Rectal smooth muscle tissue (tissue), 1 donor: ENCODE results near the gene COL13A1.

Experiments
- H3K27ac ChIP-seq: one replicate; pipeline ENCODE4 v1.7.0; 2013; ENCODE audit warnings: low read depth, low read length, inconsistent platforms
- H3K27me3 ChIP-seq: one replicate; pipeline ENCODE4 v1.7.0; 2013; ENCODE audit warnings: low read length; ENCODE audit not compliant: control insufficient read depth, insufficient read depth
- H3K36me3 ChIP-seq: one replicate; pipeline ENCODE4 v1.7.0; 2013; ENCODE audit warnings: low read length; ENCODE audit not compliant: control insufficient read depth, insufficient read depth
- H3K4me1 ChIP-seq: one replicate; pipeline ENCODE4 v1.7.0; 2013; ENCODE audit warnings: low read length; ENCODE audit not compliant: control insufficient read depth, insufficient read depth
- H3K4me3 ChIP-seq: one replicate; pipeline ENCODE4 v1.7.0; 2013; ENCODE audit warnings: low read length
- H3K9ac ChIP-seq: one replicate; pipeline ENCODE4 v1.7.0; 2013; ENCODE audit warnings: low read length

Gene COL13A1

DNA sequence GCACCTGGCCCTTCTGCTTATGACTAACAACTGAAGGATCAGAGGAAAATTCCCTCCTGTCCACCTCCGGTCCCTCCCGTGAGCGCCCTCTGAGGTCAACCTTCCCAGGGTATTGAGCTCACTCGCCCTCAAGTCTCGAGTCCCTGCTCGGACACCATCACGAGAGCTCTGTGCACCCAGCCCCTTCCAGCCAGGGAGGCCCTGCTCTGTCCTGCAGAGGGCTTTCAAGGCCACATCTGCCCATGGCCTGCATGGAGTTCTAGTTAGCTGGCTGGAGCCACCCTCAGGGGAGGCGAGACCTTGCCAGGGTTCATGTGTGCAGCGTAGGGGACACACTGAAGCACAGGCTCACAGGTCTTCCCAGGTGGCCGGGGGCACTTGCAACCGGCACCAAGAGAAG lies 140.0 kb downstream of the COL13A1 start:
- no peak overlapping the region for H3K4me3 ChIP-seq
- no peak overlapping the region for H3K9ac ChIP-seq
- H3K4me1 ChIP-seq, result no peaks in the 10 kb centered on the region
- H3K27ac ChIP-seq, result no peak overlapping the region
- no peaks in the 10 kb centered on the region for H3K27me3 ChIP-seq
- H3K36me3 ChIP-seq, result no peaks in the 10 kb centered on the region

DNA sequence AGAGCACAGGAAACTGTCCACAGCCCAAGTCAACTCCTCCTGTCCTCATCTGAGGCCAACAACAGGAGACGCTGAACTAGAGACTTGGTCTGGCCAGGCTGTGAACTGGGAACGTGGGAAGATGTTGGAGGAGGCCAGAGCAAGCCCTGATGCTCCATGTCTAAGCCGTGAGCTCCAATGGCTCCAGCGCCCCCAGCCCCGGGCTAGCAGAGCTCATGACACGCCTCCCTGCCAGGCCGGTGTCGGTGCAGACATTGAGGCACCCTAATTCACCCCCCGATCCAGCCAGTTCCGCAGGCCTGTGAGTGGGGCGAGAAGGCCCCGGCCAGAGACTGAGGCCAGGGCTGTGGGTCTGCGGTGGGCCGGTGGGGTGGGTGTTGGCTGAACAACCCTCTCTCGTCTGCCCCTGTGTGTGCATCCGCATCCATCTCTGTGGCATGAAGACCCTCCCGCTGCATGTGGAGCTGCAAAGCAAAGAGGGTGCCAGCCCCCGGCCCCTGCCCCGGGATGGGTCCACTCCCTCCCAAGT lies 141.7 kb downstream of the COL13A1 start:
- Histone ChIP-seq H3K27ac (no peak overlapping the region), H3K4me3 (no peak overlapping the region), H3K36me3 (no peaks in the 10 kb centered on the region), H3K9ac (no peak overlapping the region), H3K4me1 (no peaks in the 10 kb centered on the region), H3K27me3 (no peaks in the 10 kb centered on the region)

- Histone ChIP-seq H3K27me3 (no peaks in the 10 kb centered on the region), H3K27ac (no peak overlapping the region), H3K9ac (no peak overlapping the region), H3K4me1 (no peaks in the 10 kb centered on the region), H3K36me3 (no peaks in the 10 kb centered on the region), H3K4me3 (no peak overlapping the region)
Measured at GRCh38 chr10:69944761-69945160, 143.1 kb downstream of the COL13A1 start.

GRCh38 chr10:69948261-69948660 lies 146.6 kb downstream of the COL13A1 start:
- no peaks in the 10 kb centered on the region for H3K27me3 ChIP-seq
- H3K4me3 ChIP-seq, result no peak overlapping the region
- H3K4me1 ChIP-seq, result no peaks in the 10 kb centered on the region
- H3K9ac ChIP-seq, result no peak overlapping the region
- no peaks in the 10 kb centered on the region for H3K36me3 ChIP-seq
- no peak overlapping the region for H3K27ac ChIP-seq

- no peaks in the 10 kb centered on the region for H3K4me1 ChIP-seq
- H3K4me3 ChIP-seq, result no peak overlapping the region
- no peaks in the 10 kb centered on the region for H3K36me3 ChIP-seq
- H3K27me3 ChIP-seq, result no peaks in the 10 kb centered on the region
- no peak overlapping the region for H3K27ac ChIP-seq
- H3K9ac ChIP-seq, result no peak overlapping the region
Measured at GRCh38 chr10:69949770-69950169, 148.1 kb downstream of the COL13A1 start.

- no peak overlapping the region for H3K4me3 ChIP-seq
- H3K27ac ChIP-seq, result no peak overlapping the region
- no peaks in the 10 kb centered on the region for H3K36me3 ChIP-seq
- H3K9ac ChIP-seq, result no peak overlapping the region
- no peaks in the 10 kb centered on the region for H3K27me3 ChIP-seq
- H3K4me1 ChIP-seq, result no peaks in the 10 kb centered on the region
Measured at GRCh38 chr10:69951658-69952057, 150.0 kb downstream of the COL13A1 start.

DNA sequence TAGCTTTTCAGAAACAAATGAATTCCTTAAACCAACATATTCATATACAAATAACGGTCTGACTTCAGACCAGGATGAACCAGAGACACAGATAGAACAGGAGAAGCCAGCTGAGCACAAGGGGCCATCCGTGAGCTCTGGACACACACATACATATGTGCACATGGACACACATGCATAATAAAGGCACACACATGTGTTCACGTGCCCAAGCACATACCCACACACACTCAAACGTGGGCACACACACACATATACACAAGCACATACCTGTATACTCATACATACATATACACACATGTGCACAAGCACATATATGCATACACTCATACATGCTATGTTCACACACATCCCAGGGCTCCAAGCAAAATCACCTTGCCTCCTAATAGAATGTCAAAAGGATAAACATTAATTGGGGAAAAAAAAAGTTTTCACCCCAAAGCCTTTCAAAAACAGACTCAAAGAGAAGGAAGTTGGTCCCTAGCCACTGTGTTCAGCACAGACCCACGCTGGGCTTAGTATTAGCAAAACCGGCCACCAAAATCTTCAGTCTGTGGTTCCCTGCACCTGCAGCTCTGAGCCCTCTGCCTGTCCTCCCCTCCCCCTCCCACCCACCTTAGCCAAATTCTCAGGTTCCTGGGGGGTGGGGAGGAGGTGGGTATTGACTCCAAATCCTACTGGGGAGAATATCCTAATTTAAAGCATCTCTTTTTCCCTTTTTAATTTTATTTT lies 150.5 kb downstream of the COL13A1 start:
- no peaks in the 10 kb centered on the region for H3K36me3 ChIP-seq
- no peaks in the 10 kb centered on the region for H3K4me1 ChIP-seq
- no peak overlapping the region for H3K27ac ChIP-seq
- H3K4me3 ChIP-seq, result no peak overlapping the region
- H3K9ac ChIP-seq, result no peak overlapping the region
- no peaks in the 10 kb centered on the region for H3K27me3 ChIP-seq

GRCh38 chr10:69952821-69953221 lies 151.1 kb downstream of the COL13A1 start:
- Histone ChIP-seq H3K27me3 (no peaks in the 10 kb centered on the region), H3K4me1 (no peaks in the 10 kb centered on the region), H3K4me3 (no peak overlapping the region), H3K27ac (no peak overlapping the region), H3K36me3 (no peaks in the 10 kb centered on the region), H3K9ac (no peak overlapping the region)

GRCh38 chr10:69953851-69954250 lies 152.1 kb downstream of the COL13A1 start:
- Histone ChIP-seq H3K36me3 (no peaks in the 10 kb centered on the region), H3K4me1 (no peaks in the 10 kb centered on the region), H3K4me3 (no peak overlapping the region), H3K27me3 (no peaks in the 10 kb centered on the region), H3K9ac (no peak overlapping the region), H3K27ac (no peak overlapping the region)

GRCh38 chr10:69955211-69955805 lies 153.6 kb downstream of the COL13A1 start:
- H3K27ac ChIP-seq, result no peak overlapping the region

DNA sequence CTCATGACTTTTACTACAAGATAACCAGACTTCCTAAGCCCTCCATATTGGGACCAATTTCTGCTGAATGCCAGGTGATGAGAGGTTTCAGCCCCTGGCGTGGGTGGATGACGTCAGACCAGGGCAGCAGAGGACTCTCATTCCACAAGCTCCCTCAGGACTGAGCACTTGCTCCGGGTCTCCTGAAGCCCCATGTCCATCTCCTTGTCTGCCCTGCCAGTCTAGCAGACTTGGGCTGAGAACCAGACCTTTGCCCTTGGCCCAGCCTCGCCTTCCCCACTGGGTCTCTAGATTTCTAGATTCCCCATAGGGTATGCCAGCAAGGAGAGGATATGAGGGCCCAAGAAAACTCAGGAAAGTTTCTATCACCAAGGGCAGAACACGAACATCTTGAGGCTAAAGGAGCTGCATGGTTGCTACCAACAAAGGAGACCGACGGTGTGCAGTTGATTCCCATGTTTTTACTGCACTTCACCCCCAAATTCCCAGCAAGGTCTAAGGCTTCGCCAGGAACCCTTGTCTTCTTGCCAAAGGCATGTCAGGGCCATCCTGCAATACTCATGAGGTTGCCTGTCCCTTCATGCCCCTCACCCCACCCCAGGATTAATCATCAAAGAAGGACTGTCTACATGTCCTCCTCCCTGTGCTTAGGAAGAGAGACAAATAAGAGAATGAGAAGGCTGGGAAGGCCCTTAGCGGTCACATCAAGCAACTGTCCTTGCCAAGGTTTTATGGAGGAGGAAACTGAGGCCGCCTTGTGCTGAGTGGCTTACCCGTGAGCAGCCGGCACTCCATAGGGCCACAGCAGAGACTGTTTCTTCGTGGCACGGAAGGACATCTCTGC lies 154.4 kb downstream of the COL13A1 start:
- Histone ChIP-seq H3K27me3 (no peaks in the 10 kb centered on the region), H3K9ac (no peak overlapping the region), H3K36me3 (no peaks in the 10 kb centered on the region), H3K4me3 (no peak overlapping the region), H3K4me1 (no peaks in the 10 kb centered on the region), H3K27ac (no peak overlapping the region)

More at GRCh38 chr10:69955211-69955805, 153.6 kb downstream of the COL13A1 start:
- no peaks in the 10 kb centered on the region for H3K4me1 ChIP-seq
- H3K36me3 ChIP-seq, result no peaks in the 10 kb centered on the region
- H3K27me3 ChIP-seq, result no peaks in the 10 kb centered on the region
- no peak overlapping the region for H3K4me3 ChIP-seq
- no peak overlapping the region for H3K9ac ChIP-seq

DNA sequence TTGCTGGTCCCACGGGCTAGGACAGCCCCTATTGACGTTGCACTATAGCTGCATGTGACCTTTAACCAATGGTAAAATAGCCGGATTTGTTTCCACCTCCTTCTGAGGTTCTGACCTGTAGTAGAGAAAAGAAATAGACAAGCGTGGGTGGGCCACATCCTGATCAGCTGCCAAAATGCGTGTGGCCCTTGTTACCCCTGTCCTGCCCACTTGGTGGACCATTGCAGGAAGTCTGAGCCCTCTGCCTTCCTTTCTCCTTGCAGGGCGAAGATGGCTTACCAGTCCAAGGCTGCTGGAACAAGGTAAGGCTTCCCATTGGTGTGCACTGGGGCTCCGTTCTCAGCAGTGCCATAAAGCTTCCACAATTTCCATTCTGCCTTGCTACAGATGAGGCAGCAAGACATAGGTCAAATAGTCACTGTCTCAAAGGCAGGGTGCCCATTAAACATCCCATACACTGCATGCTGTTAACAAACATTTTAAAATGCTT lies 155.1 kb downstream of the COL13A1 start:
- Histone ChIP-seq H3K4me3 (no peak overlapping the region), H3K9ac (no peak overlapping the region), H3K4me1 (no peaks in the 10 kb centered on the region), H3K27ac (no peak overlapping the region), H3K36me3 (no peaks in the 10 kb centered on the region), H3K27me3 (no peaks in the 10 kb centered on the region)
